ENCODE measurements around the gene PLA2G6. TPM values are rescaled to one million over a fixed set of nuclear protein-coding genes. Genes with fewer than 3 reads are reported as not detected.

Gene PLA2G6
- total RNA-seq, 1 experiment from 2014 or later, result 24.1 TPM

DNA sequence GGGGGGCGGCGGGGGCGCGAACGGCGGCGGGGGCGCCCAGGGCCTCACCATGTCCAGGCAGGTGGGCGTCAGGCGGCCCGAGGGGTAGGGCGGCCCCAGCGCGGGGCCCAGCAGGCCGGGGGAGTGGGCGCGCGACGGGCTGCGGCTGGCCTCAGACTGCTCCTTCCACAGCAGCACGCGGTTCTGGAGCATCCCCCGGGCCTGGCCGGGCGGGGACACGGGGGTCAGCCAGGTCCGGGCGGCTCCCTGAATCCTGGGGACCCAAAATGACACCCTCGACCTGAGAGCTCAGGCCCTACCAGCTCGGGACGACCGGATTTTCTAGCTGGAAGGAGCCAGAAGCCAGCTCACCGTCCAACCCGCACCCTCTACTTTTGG, 92.2 kb downstream of the PLA2G6 start:
- no peaks in the 10 kb centered on the region for H3K27me3 ChIP-seq (ENCODE audit: insufficient read depth, low read length)
- no peak overlapping the region for H3K27ac Mint-ChIP-seq
- no peak overlapping the region for H4K5ac ChIP-seq (ENCODE audit: insufficient read length, low read depth, low read length)
- no peak overlapping the region for H3K4me3 Mint-ChIP-seq
- no peak overlapping the region for H3K27ac ChIP-seq (ENCODE audit: insufficient read length, low read depth, low read length)
- no peak overlapping the region for H2AK5ac ChIP-seq (ENCODE audit: insufficient read length, low read length)
- H3K23me2 ChIP-seq (ENCODE audit: insufficient read length, low read depth, low read length, poor library complexity, severe bottlenecking), result no peaks in the 10 kb centered on the region
- H2BK15ac ChIP-seq (ENCODE audit: low read depth, low read length), result no peak overlapping the region
- no peak overlapping the region for H4K8ac ChIP-seq (replicated peaks; ENCODE audit: insufficient read length, low read depth, low read length)
- H3K18ac ChIP-seq (ENCODE audit: insufficient read length, low read depth, low read length), result no peak overlapping the region
- H2BK20ac ChIP-seq (ENCODE audit: low read depth, low read length, poor library complexity, severe bottlenecking), result no peak overlapping the region
- H3K79me2 ChIP-seq (ENCODE audit: insufficient read depth, low read length), result no peaks in the 10 kb centered on the region
- TF ChIP-seq CTCF (conservative IDR thresholded peaks at IDR 0.05), result no peak
- H3K4me1 ChIP-seq (ENCODE audit: insufficient read depth, low read length), result no peaks in the 10 kb centered on the region
- no peak overlapping the region for H3K9ac ChIP-seq (ENCODE audit: extremely low read depth, insufficient read length, low read length)
- WGBS (ENCODE audit: extremely low coverage, insufficient read length, low lambda C conversion rate), result no CpG with 5 or more reads among the region's 34 CpGs
- DNase-seq, result no peak
- H3K4me1 Mint-ChIP-seq, result peaks cover 8 to 22% of the 10 kb centered on the region in 2 experiments
- H2BK5ac ChIP-seq (ENCODE audit: insufficient read length, low read length), result no peak overlapping the region
- H2BK12ac ChIP-seq (ENCODE audit: insufficient read length, low read depth, low read length), result no peak overlapping the region
- peaks cover 1 to 18% (median 9%) of the 10 kb centered on the region in 3 experiments; a peak in 5 of 7 replicates for H3K36me3 Mint-ChIP-seq (ENCODE audit: insufficient read depth in 1 of 3, low read depth in 3 of 3)
- no peak overlapping the region for H2BK120ac ChIP-seq (ENCODE audit: low read depth, low read length, poor library complexity, severe bottlenecking)
- H3K23ac ChIP-seq (ENCODE audit: insufficient read length, low read depth, low read length), result no peak overlapping the region
- H4K20me1 ChIP-seq (ENCODE audit: control insufficient read depth, insufficient read depth, insufficient read length), result no peaks in the 10 kb centered on the region
- H3K4me2 ChIP-seq (ENCODE audit: insufficient read depth, insufficient read length, low read length), result no peak overlapping the region
- no peak overlapping the region for H4K91ac ChIP-seq (ENCODE audit: insufficient read length, low read depth, low read length)
- no peak overlapping the region for H2AFZ ChIP-seq (ENCODE audit: low read length)
- H3K27me3 Mint-ChIP-seq (ENCODE audit: low read depth), result peaks cover 2% of the 10 kb centered on the region
- H3K79me1 ChIP-seq (ENCODE audit: insufficient read depth, low read depth, low read length, poor library complexity, severe bottlenecking), result no peaks in the 10 kb centered on the region
- no peaks in the 10 kb centered on the region for H3K9me3 ChIP-seq (ENCODE audit: control insufficient read depth, low read depth, low read length)
- no peak overlapping the region for H3T11ph ChIP-seq (ENCODE audit: low read length)
- H3K4ac ChIP-seq (ENCODE audit: low read depth, low read length), result no peak overlapping the region
- no peaks in the 10 kb centered on the region for H3K9me3 Mint-ChIP-seq
- H3K56ac ChIP-seq (ENCODE audit: insufficient read length, low read depth, low read length), result no peak overlapping the region
- H3K14ac ChIP-seq (ENCODE audit: insufficient read depth, low read length), result peak overlapping the region; percentile 54; the same call in 1 of the 2 replicates

Measured in H9 (cell line).